Measurements from ENCODE around the gene RPLP1.

- TF ChIP-seq CTCF (optimal IDR thresholded peaks at IDR 0.05 in 1 of 3, IDR thresholded peaks at IDR 0.05 in 1 of 3, conservative IDR thresholded peaks at IDR 0.05 in 1 of 3; ENCODE audit: extremely low read depth in 1 of 3, insufficient read depth in 2 of 3, low read length in 3 of 3) (no peak), EZH2 (IDR thresholded peaks at IDR 0.05; ENCODE audit: low read length) (no peak)
Measured at GRCh38 chr15:69479081-69479480, 26.5 kb downstream of the RPLP1 start.
